GM18511 (cell line): ENCODE measurements around the gene CCL1.

Source experiments
- ATAC-seq: cut with Tn5 transposase; IDR thresholded peaks from one replicate; pipeline ENCODE4 v1.9.1; 2021; ENCODE audit warnings: mild to moderate bottlenecking, moderate library complexity; ENCODE audit not compliant: unreplicated experiment

Gene CCL1, protein sequence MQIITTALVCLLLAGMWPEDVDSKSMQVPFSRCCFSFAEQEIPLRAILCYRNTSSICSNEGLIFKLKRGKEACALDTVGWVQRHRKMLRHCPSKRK

DNA sequence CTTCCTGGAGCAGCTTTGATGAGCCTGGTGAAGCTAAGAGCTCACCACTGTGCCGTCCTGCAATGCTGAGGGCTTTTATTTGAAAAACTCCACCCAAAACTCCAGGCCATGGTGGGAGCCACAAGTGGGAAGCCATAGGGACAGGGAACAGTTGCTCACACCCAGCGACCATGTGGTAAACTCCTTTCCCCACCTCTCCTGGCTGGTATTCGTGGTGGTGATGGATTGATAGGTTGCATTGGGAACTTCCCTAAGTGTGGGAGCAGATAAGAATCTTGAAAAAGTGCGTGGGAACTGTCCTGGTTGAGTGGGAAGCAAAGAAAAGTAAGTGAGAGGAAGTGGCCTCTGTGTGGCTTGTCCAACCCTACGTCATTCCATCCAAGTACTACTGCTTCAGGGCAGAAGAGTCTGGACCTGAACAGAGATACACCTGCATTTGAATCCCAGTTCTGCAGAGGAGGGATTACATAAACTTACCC, at the start of gene CCL1:
TSS of gene CCL1 (minus strand) at position 51 of the 479 bp plus-strand sequence. CDS start 72 bp downstream, outside the sequence.
- ATAC-seq = no peak

DNA sequence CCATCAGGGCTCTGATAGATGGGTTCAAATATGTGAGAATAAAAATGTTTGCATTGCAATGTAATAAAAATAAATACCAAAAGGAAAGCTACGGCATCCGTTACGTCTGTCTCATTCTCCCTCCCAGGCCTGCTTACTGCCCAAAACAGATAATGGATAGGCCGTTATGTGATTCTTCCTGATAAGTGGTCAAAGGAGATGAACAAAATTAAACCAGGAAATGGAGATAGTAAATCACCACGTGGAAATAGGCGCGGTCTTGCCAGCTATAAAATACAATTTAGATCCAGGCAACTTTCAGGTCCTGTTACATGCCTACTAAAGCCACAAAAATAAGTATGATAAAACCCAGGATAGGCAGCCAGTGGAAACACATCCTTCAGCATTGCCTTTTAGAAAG, 49.5 kb upstream of the CCL1 start:
- ATAC-seq = no peak

DNA sequence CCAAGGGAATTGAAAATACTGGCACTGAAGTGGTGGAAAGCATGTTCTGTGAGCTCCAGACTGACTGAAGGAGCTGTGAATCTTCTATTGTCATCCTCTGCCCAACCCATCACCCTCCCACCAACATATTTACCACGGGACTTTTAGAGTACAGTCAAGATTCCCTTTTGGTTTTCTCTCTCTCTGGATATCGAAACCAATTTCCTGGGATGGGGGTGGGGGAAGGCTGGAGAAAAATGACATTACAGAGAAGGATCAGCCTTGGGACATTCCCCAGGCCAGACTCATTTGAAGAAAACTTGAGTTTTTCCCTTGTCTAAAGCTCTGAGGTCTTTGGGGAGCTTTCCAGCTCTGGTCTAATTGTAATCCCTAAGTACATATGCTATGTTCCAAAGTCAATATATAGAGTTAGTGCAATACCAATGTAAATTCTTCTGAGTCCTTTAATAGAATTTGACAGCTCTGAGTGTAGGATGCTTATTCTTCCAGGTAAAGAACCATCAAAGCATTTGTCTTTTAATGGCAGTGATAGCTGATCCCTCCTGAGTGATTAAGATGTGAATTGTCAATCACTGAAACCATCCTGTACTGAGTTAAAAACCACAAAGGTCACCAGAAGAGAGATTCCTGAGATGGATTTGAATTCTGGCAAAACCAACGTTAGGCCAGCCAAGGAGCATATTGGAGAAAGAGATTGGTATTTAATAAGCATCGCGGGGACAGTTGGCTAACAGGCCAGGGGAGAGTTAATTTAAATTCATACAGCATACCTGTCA, 48.8 kb upstream of the CCL1 start:
- no peak for ATAC-seq

DNA sequence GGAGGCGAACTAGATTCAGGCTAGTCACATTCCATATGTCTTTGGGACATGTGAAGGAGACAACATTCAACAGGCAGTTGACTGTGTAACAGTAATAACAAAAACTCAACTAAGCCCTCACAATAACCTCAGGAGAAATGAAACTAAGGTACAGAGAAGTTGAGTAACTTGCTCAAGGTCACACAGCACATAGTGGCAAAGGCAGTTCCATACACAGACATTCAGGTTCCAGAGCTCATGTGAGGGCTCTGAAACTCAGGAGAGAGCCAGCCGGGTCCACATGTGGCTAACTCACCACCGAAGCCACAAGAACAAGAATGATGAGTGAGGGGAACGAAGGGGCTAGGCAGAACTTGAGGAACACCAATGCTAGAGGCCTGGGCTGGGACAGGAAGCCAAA, 46.3 kb upstream of the CCL1 start:
- ATAC-seq = no peak

DNA sequence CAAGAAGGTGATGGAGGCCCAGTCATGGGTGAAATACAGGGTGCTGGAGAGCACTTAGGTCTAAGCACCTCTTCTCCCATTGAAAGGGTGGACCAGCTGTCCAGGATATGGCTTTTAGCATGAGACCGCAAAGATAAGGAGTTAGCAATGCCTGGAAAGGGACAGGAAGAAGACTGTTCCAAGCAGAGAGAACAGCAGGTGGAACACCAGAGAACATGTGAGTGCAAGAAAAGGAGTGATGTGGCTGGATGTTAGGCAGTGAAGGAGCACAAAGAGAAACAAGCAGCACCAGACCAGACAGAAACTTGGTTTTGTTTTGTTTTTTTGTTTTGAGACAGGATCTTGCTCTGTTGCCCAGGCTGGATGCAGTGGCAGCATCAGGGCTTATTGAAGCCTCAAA, 45.4 kb upstream of the CCL1 start:
- no peak for ATAC-seq

DNA sequence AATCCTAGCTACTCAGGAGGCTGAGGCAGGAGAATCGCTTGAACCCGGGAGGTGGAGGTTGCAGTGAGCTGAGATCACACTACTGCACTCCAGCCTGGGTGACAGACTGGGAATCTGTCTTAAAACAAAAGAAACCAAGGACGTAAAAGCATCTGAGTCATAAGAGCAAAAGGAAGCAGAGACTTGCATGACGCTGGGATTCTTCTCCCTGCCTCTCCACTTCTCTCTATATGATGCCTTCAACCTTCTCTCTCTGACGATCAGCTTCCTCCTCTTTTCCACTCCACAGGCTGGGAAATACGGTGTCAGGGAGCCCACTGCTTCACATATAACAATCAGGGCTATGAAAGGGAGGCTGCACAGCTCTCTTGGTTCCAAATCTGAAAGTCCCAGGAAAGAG, 43.2 kb upstream of the CCL1 start:
- ATAC-seq = no peak

DNA sequence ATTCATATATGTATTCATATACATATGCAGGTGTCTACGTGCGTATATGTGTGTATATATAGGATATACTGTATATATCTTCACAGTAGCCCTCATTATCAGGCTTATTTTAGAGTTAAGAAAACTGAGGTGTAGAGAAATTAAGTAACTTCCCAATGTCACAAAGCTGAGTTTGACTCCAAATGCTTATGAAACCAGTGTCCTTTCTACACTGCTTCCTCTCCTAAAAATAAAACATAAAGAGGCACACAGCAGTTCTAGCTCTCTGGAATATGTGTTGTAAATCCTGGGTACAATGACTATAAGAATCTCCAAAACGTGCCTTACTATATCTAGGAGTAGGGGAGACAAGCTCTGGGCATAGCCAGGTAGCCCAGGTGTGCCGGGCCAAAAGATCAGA, 40.0 kb upstream of the CCL1 start:
- ATAC-seq = no peak

DNA sequence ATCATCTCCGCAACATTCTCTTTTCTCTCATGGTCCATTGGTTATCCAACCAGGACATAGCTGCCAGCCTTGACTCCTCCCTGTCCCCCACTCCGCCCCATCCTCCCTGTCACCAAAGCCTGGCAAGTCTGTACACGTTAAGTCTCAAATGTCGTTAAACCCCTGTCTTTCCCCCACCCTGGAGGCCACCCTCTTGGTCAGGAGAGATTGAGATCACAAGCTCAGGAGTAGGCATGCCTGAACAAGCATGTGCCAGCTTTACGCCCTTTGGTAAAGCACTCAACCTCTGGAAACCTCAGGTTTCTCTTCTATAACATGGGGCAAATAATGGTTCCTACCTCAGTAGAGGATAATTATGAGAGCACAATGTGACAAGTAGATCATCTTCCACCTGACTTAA, 38.1 kb upstream of the CCL1 start:
- ATAC-seq = no peak

DNA sequence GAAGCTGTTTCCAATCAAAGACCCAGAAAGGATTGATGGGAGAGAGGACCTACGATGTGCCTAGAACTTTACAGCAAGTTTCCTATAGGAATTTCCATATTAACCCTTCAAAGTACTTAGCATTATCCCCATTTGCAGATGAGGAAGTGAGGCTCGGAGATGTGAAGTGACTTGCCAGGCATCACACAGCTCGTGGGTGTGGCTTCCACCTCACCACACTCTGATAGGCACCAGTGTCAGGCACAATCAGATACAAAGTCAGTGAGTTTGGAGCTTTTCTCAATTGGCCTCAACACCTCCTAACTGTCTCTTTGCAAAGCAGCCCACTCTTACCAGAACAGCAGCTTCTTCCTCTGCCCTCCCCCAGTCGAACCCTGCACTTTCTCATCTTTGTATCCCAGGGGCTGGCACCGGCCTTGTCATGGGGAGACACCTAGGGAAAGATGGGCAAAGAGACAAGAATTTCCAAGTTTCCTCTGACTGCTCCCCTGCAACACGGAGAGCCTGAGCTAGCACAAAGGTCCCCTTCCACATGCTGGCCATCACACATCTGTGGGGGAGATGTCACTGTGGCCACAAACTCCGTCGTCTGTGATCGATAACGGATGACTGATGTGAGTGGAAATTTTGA, 37.4 kb upstream of the CCL1 start:
- ATAC-seq = no peak

DNA sequence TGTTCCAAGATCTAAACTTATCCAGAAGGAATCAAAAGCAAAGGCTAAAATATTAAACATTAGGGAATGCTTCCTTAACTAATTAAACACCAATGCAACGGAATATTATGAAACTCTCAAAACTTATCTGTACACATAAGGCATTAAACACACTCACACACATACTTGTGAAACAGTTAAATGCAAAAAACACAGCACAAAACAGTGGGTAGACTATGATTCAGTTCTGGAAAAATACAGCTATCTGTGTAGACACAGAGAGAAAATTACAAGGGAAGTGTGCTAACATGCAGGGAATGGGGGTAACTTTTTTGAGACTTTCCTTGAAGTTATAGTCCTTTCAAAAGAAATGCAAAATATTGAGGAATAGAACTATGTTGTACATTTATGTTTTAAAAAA, 36.7 kb upstream of the CCL1 start:
- no peak for ATAC-seq

DNA sequence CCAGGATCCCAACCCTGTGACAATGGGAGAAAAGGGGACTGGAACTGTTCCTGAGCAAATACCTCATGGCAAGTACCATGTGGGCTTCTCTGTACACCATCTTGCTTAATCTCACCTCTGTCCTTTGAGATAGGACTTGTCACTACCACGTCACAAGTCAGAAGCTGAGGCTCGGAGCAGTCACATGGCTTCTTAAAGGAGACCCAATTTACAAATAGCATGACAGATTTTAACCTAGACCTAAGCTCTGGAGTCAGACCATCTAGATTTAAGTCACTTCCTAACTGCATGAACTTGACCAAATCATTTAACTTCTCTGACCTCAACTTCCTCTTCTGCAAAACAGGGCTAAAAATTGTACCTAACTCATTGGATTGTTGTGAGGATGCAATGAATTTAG, 36.0 kb upstream of the CCL1 start:
- no peak for ATAC-seq

DNA sequence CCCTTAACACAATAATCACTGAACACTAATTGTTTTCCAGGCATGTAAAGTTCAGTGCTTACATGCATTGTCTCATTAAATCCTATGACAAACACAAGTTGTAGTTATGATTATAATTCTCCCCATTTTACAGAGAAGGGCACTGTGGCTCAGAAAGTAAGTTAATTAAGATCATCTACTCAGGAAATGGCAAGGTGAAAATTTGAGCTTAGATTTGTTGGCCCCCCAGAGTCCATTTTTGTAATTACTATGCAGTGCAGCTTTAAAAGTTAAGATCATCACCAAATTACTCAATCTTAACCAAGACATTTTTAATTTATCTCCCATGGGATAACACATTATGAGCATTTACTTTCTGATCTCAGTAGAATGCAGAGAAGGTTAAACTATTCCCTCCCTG, 34.2 kb upstream of the CCL1 start:
- no peak for ATAC-seq

DNA sequence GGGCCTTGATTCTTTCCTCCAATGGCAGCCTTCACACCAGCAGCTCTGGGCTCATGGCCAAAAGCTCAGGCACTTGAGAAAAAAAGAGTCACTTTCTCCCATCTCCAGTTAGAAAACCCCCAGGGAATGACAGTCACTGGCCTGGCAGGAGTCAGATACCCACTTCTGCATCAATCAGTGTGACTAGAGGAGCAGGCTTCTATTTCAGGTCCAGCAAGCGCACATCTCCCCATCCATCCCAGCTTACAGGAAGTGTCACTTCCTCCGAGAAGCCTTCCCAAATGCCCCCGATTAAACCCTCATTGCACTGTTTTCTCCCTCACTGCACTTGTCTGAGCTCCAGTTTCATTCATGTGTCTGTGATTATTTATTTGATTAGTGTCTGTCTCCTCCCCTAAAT, 30.4 kb upstream of the CCL1 start:
- ATAC-seq = no peak

DNA sequence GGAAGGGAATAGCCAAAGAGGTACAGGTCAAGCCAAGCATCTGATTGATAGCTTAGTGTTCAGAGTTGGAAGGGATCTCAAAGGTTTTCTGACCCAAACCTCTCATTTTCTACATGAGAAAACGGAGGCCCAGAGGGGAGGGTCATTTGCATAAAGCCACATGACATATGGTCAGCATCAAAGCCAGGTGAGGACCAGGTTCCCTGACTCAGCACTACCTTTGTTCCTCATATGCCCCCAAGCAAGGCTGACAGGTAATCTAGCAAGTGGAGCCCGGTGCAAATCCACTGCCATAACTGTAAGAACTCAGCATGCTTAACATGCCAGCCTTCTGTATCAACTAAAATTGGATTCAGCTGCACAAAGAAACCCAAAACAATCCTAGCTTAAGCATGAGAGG, 28.2 kb upstream of the CCL1 start:
- ATAC-seq = no peak

DNA sequence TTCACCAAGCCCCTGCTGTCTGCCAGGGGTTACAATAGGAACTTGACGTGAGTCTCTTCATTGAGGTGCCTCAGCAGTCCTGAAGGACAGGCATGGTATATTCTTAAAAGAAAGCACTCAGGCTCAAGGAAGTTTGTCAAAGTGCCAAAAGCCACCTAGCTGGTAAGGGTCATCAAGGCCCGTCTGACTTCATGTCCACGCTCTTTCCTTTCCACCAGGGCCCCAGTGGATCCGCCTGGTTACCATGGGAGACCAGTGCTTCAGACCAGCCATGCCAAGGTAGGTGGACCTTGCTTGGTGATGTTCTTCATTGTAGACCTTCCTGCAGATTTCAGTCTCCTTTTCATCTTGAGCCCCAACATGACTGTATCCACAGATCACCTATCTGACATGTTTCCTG, 27.6 kb upstream of the CCL1 start:
- ATAC-seq = no peak

DNA sequence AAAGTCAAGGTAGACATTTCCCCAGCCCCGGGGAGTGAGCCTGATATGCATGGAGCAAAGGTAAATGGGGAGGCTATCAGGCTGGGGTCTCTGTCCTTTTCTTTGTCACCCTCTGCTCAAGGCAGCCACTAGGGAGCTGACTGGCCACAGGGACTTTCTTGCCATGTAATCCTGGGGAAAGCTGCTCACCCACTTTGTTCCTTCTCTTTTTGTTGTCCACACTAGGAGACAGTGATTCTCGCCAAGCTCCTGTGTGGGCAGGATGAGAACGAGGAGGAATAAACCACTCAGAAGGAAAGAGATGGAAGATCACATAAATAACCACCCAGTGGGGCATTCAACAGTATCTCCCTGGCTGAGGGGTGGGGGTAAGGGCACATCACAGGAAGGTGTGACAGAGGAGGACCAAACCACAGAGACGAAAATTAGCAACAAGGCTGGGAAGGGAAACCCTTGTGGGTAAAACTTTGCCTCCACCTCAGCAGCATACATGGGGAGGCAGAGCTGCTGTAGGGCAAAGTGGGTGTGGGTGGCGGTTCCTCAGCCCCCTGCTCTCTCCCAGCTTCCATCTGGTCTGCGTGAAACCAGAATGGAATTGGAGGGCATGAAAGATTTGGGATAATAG, 26.2 kb upstream of the CCL1 start:
- no peak for ATAC-seq

DNA sequence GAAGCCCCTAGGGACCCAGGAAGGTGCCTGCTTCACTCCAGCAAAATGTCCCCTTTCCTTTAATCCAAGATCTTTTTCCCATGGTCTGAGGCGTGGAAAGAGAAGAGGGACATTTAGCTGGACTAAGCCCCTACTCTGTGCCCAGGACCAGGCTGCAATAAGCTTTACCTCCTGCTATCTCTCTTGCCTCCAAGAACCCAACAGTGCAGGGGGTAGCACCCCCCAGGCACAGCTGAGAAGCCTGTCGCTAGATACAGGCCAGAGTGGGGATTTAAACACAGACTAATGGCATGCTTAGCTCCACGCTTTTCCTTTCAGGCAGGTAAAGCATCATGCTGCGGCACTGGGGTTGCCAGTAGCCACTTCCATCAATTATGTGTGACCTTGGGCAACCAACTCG, 24.5 kb upstream of the CCL1 start:
- no peak for ATAC-seq

DNA sequence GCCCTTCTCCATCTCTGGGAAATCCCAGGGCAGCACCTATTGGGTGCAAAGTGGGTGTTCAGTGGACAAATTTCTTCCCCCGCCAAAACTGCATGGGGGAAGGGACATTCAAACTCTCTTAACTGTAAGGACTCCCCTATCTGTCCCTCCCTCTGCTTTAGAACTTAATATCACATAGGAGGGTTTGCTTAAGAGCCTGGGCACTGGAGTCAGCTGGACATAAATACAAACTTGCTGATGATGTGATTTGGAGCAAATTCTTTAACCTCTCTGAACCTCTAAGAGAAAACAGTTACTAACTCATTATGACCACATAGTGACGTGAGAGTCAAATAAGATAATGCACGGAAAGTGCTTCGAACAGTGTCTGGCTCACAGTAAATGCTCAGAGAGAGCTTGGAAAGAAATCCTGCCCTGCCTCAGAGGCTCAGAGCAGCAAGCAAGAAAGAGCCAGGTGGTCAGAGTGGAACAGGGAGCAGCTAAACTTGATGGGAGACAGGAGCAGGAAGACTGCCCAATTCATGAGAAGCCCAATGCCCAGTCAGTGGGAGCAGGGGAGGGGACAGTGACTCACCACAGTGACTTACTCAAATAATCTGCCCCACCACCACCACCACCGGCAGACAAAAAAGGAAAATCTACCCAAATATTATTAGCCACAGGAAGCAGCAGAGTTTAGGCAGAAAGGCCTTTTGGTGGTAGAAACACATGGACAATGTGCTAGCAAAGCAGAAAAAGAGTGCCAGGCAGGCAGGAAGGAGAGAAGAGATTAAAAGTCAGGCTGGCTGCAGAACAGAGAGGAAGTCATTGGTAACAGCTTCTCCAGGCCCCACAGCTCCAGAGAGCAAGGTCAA, 23.9 kb upstream of the CCL1 start:
- no peak for ATAC-seq

DNA sequence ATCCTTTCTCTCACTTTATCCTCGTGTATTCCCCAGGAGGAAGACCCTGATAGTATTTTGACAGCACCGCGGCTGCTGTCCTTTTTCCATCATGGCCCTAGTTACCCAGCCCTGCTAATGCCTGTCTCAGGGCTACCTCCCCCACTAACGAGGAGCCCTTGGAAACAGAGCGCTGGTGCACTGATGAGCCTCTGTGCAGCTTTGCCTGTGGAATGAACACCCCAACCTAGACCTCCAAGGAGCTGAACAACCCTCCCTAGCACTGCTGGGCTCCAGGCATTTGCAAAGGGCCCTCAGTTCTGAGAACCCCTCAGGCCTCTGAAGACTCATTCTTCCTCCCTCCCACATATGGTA, 23.3 kb upstream of the CCL1 start:
- no peak for ATAC-seq

DNA sequence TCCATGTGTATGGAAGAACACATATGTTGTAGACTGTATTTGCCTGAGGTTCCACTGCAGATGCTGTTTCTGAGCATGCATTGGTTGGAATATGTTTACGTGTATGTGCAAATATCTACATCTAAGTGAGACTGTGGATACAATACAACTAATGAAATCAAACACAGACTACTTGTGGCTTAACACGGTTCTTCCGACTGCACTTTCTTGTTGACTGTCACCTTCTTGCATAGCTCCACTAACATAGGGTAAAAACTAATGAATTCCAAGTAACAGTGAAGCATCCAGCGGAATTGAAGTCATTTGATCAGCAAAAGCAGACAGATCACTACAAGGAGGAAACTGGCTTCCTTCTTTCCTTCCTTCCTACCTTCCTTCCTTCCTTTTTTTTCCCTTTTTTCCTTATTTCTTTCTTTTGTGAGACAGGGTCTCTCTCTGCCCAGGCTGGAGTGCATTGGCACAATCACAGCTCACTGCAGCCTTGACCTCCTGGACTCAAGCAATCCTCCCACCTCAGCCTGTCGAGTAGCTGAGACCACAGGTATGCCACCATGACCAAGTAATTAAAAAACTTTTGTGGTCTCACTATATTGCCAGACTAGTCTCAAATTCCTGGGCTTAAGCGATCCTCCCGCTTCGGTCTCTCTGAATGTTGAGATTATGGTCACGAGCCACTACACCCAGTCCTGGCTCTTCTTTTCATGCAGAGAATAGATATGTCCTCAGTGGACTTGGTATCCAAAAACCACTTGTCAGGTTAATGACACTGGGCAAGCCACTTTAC, 22.0 kb upstream of the CCL1 start:
- ATAC-seq = no peak
